Fibroblast of lung (primary cell): ENCODE measurements around the gene MMP3. TPM values are rescaled to one million over a fixed set of nuclear protein-coding genes. Genes with fewer than 3 reads are reported as not detected.

ENCODE experiments used
- DNase-seq, 2 donors: peaks; one replicate each; pipeline versions ENCODE4 v3.0.0 to v3.0.0-alpha.2; 2010; ENCODE audit warnings: low read depth in 2 of 2
- H2AFZ ChIP-seq: 2 replicates; pipeline ENCODE4 v1.5.1; 2012; ENCODE audit warnings: low read length, control low read depth, inconsistent platforms
- H3K27ac ChIP-seq: 2 replicates; pipeline ENCODE4 v1.5.1; 2011; ENCODE audit warnings: low read length, control low read depth; ENCODE audit not compliant: insufficient read depth
- H3K27me3 ChIP-seq: 2 replicates; pipeline ENCODE4 v1.5.1; 2011; ENCODE audit warnings: mild to moderate bottlenecking, low read length; ENCODE audit not compliant: control insufficient read depth, insufficient read depth
- H3K36me3 ChIP-seq: 2 replicates; pipeline ENCODE4 v1.5.1; 2011; ENCODE audit warnings: low read length; ENCODE audit not compliant: control insufficient read depth, insufficient read depth
- H3K4me1 ChIP-seq: 2 replicates; pipeline ENCODE4 v1.5.1; 2011; ENCODE audit warnings: low read length; ENCODE audit not compliant: control insufficient read depth, insufficient read depth; ENCODE audit errors: extremely low read depth
- H3K4me2 ChIP-seq: 2 replicates; pipeline ENCODE4 v1.5.1; 2011; ENCODE audit warnings: low read length, control low read depth; ENCODE audit not compliant: insufficient read depth; ENCODE audit errors: extremely low read depth
- H3K4me3 ChIP-seq, 4 experiments: fragments of 200-600 bp in 1 of 4; sonication (generic) in 1 of 4; replicated peaks in 1 of 4; 2 replicates each; pipeline ENCODE4 v1.5.1; 2011 to 2016; ENCODE audit warnings: low read length in 4 of 4, low read depth in 3 of 4, mild to moderate bottlenecking in 3 of 4, control low read depth in 2 of 4, inconsistent platforms in 1 of 4, mixed read lengths in 1 of 4; ENCODE audit not compliant: insufficient read depth in 1 of 4; ENCODE audit errors: control extremely low read depth in 1 of 4
- H3K79me2 ChIP-seq: 2 replicates; pipeline ENCODE4 v1.5.1; 2012; ENCODE audit warnings: mild to moderate bottlenecking, low read length, inconsistent platforms; ENCODE audit not compliant: control insufficient read depth, insufficient read depth
- H3K9ac ChIP-seq: 2 replicates; pipeline ENCODE4 v1.5.1; 2011; ENCODE audit warnings: mild to moderate bottlenecking, low read length, control low read depth; ENCODE audit not compliant: insufficient read depth
- H3K9me3 ChIP-seq: 2 replicates; pipeline ENCODE4 v1.5.1; 2012; ENCODE audit warnings: low read depth, low read length; ENCODE audit not compliant: control insufficient read depth, insufficient read depth
- H4K20me1 ChIP-seq: 2 replicates; pipeline ENCODE4 v1.5.1; 2011; ENCODE audit warnings: low read length; ENCODE audit not compliant: control insufficient read depth, insufficient read depth; ENCODE audit errors: extremely low read depth
- EZH2 ChIP-seq: IDR thresholded peaks from 2 replicates; pipeline ENCODE4 v1.5.1; 2012; ENCODE audit warnings: low read length, control low read depth, mild to moderate bottlenecking; ENCODE audit errors: missing control alignments
- polyA plus RNA-seq, 2 donors: library from polyadenylated mRNA; depleted of rRNA in 1 of 2; stranded (reverse) in 1 of 2; unstranded in 1 of 2; fragments of >200 nt; gene quantifications; 2 replicates each; pipeline ENCODE4 v1.2.1, GENCODE V29; 2011 to 2012; ENCODE audit warnings: missing spikeins in 1 of 2
- total RNA-seq: library from RNA; depleted of rRNA; stranded (reverse); fragments of >200 nt; gene quantifications from 2 replicates; pipeline ENCODE4 v1.2.1, GENCODE V29; 2014
- TF ChIP-seq, protein P1 (sequence below), 2 donors: IDR thresholded peaks in 1 of 2; conservative IDR thresholded peaks in 1 of 2; 1 replicate in 1 of 2; 2 replicates in 1 of 2; pipeline ENCODE4 v1.5.1; 2011 to 2012; ENCODE audit warnings: low read length in 2 of 2, control low read depth in 1 of 2, inconsistent platforms in 1 of 2, low read depth in 1 of 2, mild to moderate bottlenecking in 1 of 2

The MMP3 gene
- total and polyA plus RNA-seq, 2 donors (not counting 1 experiment from before 2014, with no cell fraction given): 19.1 to 47.1 TPM

DNA sequence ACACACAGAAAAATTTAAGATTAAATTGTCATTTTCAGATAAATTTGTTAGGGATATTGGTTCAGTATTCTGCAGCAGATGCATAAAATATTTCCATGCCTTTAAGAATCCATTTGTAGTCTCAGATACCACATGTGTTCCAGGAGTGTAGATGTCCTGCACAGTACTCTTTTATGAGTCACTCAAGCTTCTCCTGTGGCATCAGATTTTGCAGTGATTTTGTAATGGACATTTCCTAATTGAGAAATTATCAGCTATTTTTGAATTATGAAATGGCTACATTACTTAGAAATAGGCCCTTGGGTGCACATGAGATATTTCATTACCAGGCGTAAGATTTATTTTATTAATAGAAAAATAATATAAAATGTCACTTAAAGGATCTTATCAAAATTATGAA is 18.9 kb downstream of the MMP3 start:
- TF ChIP-seq, protein P1, sequence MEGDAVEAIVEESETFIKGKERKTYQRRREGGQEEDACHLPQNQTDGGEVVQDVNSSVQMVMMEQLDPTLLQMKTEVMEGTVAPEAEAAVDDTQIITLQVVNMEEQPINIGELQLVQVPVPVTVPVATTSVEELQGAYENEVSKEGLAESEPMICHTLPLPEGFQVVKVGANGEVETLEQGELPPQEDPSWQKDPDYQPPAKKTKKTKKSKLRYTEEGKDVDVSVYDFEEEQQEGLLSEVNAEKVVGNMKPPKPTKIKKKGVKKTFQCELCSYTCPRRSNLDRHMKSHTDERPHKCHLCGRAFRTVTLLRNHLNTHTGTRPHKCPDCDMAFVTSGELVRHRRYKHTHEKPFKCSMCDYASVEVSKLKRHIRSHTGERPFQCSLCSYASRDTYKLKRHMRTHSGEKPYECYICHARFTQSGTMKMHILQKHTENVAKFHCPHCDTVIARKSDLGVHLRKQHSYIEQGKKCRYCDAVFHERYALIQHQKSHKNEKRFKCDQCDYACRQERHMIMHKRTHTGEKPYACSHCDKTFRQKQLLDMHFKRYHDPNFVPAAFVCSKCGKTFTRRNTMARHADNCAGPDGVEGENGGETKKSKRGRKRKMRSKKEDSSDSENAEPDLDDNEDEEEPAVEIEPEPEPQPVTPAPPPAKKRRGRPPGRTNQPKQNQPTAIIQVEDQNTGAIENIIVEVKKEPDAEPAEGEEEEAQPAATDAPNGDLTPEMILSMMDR (conservative IDR thresholded peaks at IDR 0.05 in 1 of 2, IDR thresholded peaks at IDR 0.05 in 1 of 2; ENCODE audit: low read depth in 1 of 2, low read length in 2 of 2): no peak
- TF ChIP-seq EZH2: no peak
- Histone ChIP-seq H3K79me2 (no peaks in the 10 kb centered on the region), H3K27me3 (no peaks in the 10 kb centered on the region), H2AFZ (no peak overlapping the region), H3K4me2 (no peak overlapping the region), H3K36me3 (no peaks in the 10 kb centered on the region), H3K9ac (no peak overlapping the region), H3K4me1 (no peaks in the 10 kb centered on the region), H3K9me3 (no peaks in the 10 kb centered on the region), H3K4me3 (no peak overlapping the region), H3K27ac (no peak overlapping the region), H4K20me1 (no peaks in the 10 kb centered on the region)
- no peak for DNase-seq

DNA sequence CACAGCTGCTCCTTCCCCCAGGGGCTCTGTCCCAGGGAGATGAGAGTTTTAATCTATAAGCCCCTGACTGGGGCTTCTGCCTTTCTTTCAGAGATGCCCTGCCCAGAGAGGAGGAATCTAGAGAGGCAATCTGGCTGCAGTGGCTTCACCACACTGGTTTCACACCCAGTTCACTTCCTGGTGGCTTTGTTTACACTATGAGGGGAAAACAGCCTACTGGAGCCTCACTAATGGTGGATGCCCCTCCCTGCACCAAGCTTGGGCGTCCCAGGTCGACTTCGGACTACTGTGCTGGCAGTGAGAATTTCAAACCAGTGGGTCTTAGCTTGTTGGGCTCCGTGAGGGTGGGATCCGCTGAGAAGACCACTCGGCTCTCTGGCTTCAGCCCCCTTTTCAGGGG is 23.9 kb downstream of the MMP3 start:
- Histone ChIP-seq H3K79me2 (no peaks in the 10 kb centered on the region), H3K27ac (no peak overlapping the region), H3K9me3 (no peaks in the 10 kb centered on the region), H3K4me3 (no peak overlapping the region), H2AFZ (no peak overlapping the region), H4K20me1 (no peaks in the 10 kb centered on the region), H3K36me3 (no peaks in the 10 kb centered on the region), H3K27me3 (no peaks in the 10 kb centered on the region), H3K4me2 (no peak overlapping the region), H3K4me1 (no peaks in the 10 kb centered on the region), H3K9ac (no peak overlapping the region)
- DNase-seq: no peak
- TF ChIP-seq EZH2: no peak
- TF ChIP-seq, protein P1 (conservative IDR thresholded peaks at IDR 0.05 in 1 of 2, IDR thresholded peaks at IDR 0.05 in 1 of 2; ENCODE audit: low read depth in 1 of 2, low read length in 2 of 2): no peak

DNA sequence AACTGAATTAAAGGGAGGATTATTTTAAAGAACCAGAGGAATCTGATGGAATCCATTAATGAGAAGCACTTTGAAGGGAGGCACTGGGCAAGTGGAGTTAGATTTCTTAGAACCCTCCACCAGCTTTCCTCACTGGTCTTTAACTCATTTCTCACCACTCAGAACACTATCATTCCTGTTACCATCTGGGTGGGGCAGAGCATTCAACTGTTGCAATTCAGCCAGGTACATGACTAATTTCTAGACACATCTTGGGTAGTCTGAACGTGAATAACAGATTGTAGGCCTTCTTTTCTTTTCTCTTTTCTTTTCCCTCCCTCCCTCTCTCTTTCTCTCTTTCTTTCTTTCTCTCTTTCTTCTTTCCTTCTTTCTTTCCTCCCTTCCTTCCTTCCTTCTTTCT is 29.9 kb downstream of the MMP3 start:
- H3K27me3 ChIP-seq: no peaks in the 10 kb centered on the region
- no peaks in the 10 kb centered on the region for H3K36me3 ChIP-seq
- H4K20me1 ChIP-seq: no peaks in the 10 kb centered on the region
- H3K9me3 ChIP-seq: no peaks in the 10 kb centered on the region
- no peaks in the 10 kb centered on the region for H3K4me1 ChIP-seq
- H3K4me3 ChIP-seq: no peak overlapping the region
- H3K4me2 ChIP-seq: no peak overlapping the region
- H2AFZ ChIP-seq: no peak overlapping the region
- no peak for DNase-seq
- no peak overlapping the region for H3K9ac ChIP-seq
- no peak for TF ChIP-seq EZH2
- TF ChIP-seq, protein P1 (conservative IDR thresholded peaks at IDR 0.05 in 1 of 2, IDR thresholded peaks at IDR 0.05 in 1 of 2; ENCODE audit: low read depth in 1 of 2, low read length in 2 of 2): no peak
- no peak overlapping the region for H3K27ac ChIP-seq
- no peaks in the 10 kb centered on the region for H3K79me2 ChIP-seq
